Activated T-cell treated with anti-CD3 and anti-CD28 coated beads, Interleukin-2, amount 50 U/mL, for 24 hours (primary cell): ENCODE measurements around the gene DMP1.

Source experiments
- DNase-seq: peaks from one replicate; pipeline ENCODE4 v3.0.0-alpha.2; 2020
- H3K27ac Mint-ChIP-seq: 2 replicates; pipeline ENCODE4 v1.8.0; 2020; ENCODE audit warnings: mild to moderate bottlenecking, mixed read lengths
- H3K27me3 Mint-ChIP-seq: 2 replicates; pipeline ENCODE4 v1.8.0; 2020; ENCODE audit warnings: mixed read lengths
- H3K36me3 Mint-ChIP-seq: 2 replicates; pipeline ENCODE4 v1.8.0; 2020; ENCODE audit warnings: low read depth, mixed read lengths
- H3K4me1 Mint-ChIP-seq: 2 replicates; pipeline ENCODE4 v1.8.0; 2020; ENCODE audit warnings: low read depth, mixed read lengths
- H3K4me3 Mint-ChIP-seq: 2 replicates; pipeline ENCODE4 v1.8.0; 2020; ENCODE audit warnings: mild to moderate bottlenecking, moderate library complexity, mixed read lengths
- H3K9me3 Mint-ChIP-seq: 2 replicates; pipeline ENCODE4 v1.8.0; 2020; ENCODE audit warnings: mixed read lengths

DMP1 gene

DNA sequence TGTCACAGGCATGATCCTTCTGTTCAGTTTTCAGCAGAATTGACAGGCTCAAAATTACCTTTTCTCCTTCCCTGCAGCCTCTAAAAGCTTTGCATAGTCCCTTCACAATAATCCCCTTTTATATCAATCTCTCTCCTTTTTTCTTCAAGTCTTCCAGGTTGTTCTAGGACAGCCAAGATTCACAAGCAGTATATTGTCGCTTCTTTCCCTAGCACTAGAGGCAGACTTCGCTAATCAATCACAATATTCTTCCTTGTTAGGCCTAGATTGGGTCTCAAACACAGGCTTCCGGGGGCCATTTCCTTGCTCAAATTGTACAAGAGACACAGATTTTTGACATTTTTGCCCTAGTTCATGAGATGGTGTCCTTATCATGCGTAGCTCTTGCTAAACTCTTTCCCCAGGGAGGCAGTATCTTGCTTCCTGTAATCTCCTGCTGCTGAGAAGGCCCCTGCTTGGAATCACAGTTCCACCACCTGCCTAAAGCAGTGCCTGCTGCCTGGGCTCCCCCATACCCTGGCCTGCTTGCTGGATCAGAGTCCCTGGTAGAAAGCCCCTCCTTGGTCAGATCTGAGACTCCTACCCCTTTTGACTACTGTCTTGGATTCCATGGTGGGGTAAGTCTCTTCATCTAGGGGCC is 57.3 kb downstream of the DMP1 start:
- Mint-ChIP-seq H3K27ac (no peak overlapping the region), H3K27me3 (peaks cover 22% of the 10 kb centered on the region), H3K4me1 (no peaks in the 10 kb centered on the region), H3K9me3 (no peaks in the 10 kb centered on the region), H3K4me3 (no peak overlapping the region), H3K36me3 (no peaks in the 10 kb centered on the region)
- DNase-seq = no peak
